ENCODE data around the gene GPR39. TPM values are rescaled to one million over a fixed set of nuclear protein-coding genes. Genes with fewer than 3 reads are reported as not detected.

GPR39 gene
- total RNA-seq, 1 experiment from 2014 or later = 0.50 TPM

DNA sequence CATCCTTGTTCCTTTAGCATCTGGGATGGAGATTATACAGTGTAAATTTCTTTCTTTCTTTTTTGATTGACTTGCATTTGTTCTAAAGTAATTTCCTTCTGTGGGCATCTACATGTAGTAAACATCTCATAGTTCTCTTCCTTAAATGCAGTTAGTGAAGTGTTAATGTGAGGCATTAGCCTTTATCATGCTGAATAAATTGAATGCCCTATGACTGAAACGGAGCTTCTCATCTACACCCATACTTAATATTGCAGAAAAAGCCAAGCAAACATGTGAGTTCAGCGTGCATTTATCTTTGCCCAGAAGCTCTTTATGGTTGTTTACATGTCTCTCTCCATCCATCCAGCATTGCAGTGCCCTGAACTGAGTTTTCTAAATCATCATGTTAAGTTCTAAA is 195.1 kb downstream of the GPR39 start:
- H3K14ac ChIP-seq (ENCODE audit: insufficient read depth, low read length) = no peak overlapping the region

More for the DNA sequence above, 195.1 kb downstream of the GPR39 start:
- Histone ChIP-seq H4K5ac (ENCODE audit: insufficient read length, low read depth, low read length) (no peak overlapping the region), H3K79me2 (ENCODE audit: insufficient read depth, low read length) (no peaks in the 10 kb centered on the region), H3K9ac (ENCODE audit: extremely low read depth, insufficient read length, low read length) (no peak overlapping the region), H3K27ac (ENCODE audit: insufficient read length, low read depth, low read length) (no peak overlapping the region), H2BK20ac (ENCODE audit: low read depth, low read length, poor library complexity, severe bottlenecking) (no peak overlapping the region), H3K9me3 (ENCODE audit: control insufficient read depth, low read depth, low read length) (no peaks in the 10 kb centered on the region), H3K23me2 (ENCODE audit: insufficient read length, low read depth, low read length, poor library complexity, severe bottlenecking) (no peaks in the 10 kb centered on the region), H3K23ac (ENCODE audit: insufficient read length, low read depth, low read length) (no peak overlapping the region), H4K8ac (replicated peaks; ENCODE audit: insufficient read length, low read depth, low read length) (no peak overlapping the region), H4K91ac (ENCODE audit: insufficient read length, low read depth, low read length) (no peak overlapping the region), H2BK12ac (ENCODE audit: insufficient read length, low read depth, low read length) (no peak overlapping the region), H3K4ac (ENCODE audit: low read depth, low read length) (no peak overlapping the region), H2BK120ac (ENCODE audit: low read depth, low read length, poor library complexity, severe bottlenecking) (no peak overlapping the region), H4K20me1 (ENCODE audit: control insufficient read depth, insufficient read depth, insufficient read length) (no peaks in the 10 kb centered on the region), H3K79me1 (ENCODE audit: insufficient read depth, low read depth, low read length, poor library complexity, severe bottlenecking) (no peaks in the 10 kb centered on the region), H3K56ac (ENCODE audit: insufficient read length, low read depth, low read length) (no peak overlapping the region), H2AK5ac (ENCODE audit: insufficient read length, low read length) (no peak overlapping the region), H2BK15ac (ENCODE audit: low read depth, low read length) (no peak overlapping the region), H3K4me2 (ENCODE audit: insufficient read depth, insufficient read length, low read length) (no peak overlapping the region), H3K18ac (ENCODE audit: insufficient read length, low read depth, low read length) (no peak overlapping the region), H3K27me3 (ENCODE audit: insufficient read depth, low read length) (no peaks in the 10 kb centered on the region), H2AFZ (ENCODE audit: low read length) (no peak overlapping the region), H2BK5ac (ENCODE audit: insufficient read length, low read length) (no peak overlapping the region), H3K4me1 (ENCODE audit: insufficient read depth, low read length) (no peaks in the 10 kb centered on the region), H3T11ph (ENCODE audit: low read length) (no peak overlapping the region)
- H3K27ac Mint-ChIP-seq = no peak overlapping the region
- peaks cover 8 to 24% of the 10 kb centered on the region in 2 experiments for H3K4me1 Mint-ChIP-seq
- H3K4me3 Mint-ChIP-seq = no peak overlapping the region
- no peak for DNase-seq
- H3K36me3 Mint-ChIP-seq (ENCODE audit: insufficient read depth in 1 of 3, low read depth in 3 of 3) = no peaks in the 10 kb centered on the region; a peak in 1 of 7 replicates
- no peaks in the 10 kb centered on the region for H3K9me3 Mint-ChIP-seq
- WGBS (ENCODE audit: extremely low coverage, insufficient read length, low lambda C conversion rate) = no CpG with 5 or more reads among the region's 2 CpGs
- no peaks in the 10 kb centered on the region for H3K27me3 Mint-ChIP-seq (ENCODE audit: low read depth)
- TF ChIP-seq, protein P1, sequence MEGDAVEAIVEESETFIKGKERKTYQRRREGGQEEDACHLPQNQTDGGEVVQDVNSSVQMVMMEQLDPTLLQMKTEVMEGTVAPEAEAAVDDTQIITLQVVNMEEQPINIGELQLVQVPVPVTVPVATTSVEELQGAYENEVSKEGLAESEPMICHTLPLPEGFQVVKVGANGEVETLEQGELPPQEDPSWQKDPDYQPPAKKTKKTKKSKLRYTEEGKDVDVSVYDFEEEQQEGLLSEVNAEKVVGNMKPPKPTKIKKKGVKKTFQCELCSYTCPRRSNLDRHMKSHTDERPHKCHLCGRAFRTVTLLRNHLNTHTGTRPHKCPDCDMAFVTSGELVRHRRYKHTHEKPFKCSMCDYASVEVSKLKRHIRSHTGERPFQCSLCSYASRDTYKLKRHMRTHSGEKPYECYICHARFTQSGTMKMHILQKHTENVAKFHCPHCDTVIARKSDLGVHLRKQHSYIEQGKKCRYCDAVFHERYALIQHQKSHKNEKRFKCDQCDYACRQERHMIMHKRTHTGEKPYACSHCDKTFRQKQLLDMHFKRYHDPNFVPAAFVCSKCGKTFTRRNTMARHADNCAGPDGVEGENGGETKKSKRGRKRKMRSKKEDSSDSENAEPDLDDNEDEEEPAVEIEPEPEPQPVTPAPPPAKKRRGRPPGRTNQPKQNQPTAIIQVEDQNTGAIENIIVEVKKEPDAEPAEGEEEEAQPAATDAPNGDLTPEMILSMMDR (conservative IDR thresholded peaks at IDR 0.05) = no peak

Data from H9 (cell line).